ENCODE results near the gene ZNF93. TPM values are rescaled to one million over a fixed set of nuclear protein-coding genes. Genes with fewer than 3 reads are reported as not detected.
A peak's percentile ranks its signal among the peaks of the same experiment; 100 is the strongest.
"Not testable (repeated sequence)": the region's sequence is repeated elsewhere in the genome, so short reads cannot be mapped to it uniquely, and the experiment has no call there.

Gene ZNF93
- total RNA-seq (11.0 TPM), polyA plus RNA-seq (4.6 TPM)
- long read RNA-seq, donor 1, result 0 reads
- long read RNA-seq, donor 2, transcript ZNF93-201 (4 exons, 2,648 nt), result major isoform, 6 of 15 reads
- long read RNA-seq, donor 2, partial matches to known transcripts, result 9 of 15 reads
- long read RNA-seq, donor 2, other reads (novel, unspliced or antisense), result 0 of 15 reads
- long read RNA-seq, donor 3, transcript ZNF93-201 (4 exons, 2,648 nt), result major isoform, 5 of 6 reads
- long read RNA-seq, donor 3, partial matches to known transcripts, result 0 of 6 reads
- long read RNA-seq, donor 3, other reads (novel, unspliced or antisense), result 0 of 6 reads
- long read RNA-seq, donor 4, partial matches to known transcripts, result 0 of 1 reads
- long read RNA-seq, donor 4, other reads (novel, unspliced or antisense), result 0 of 1 reads
- long read RNA-seq, donor 5, transcript ZNF93-201 (4 exons, 2,648 nt), result major isoform, 6 of 6 reads
- long read RNA-seq, donor 5, partial matches to known transcripts, result 0 of 6 reads
- long read RNA-seq, donor 5, other reads (novel, unspliced or antisense), result 0 of 6 reads
- long read RNA-seq, donor 6, transcript ZNF93-201 (4 exons, 2,648 nt), result major isoform, 9 of 9 reads
- long read RNA-seq, donor 6, partial matches to known transcripts, result 0 of 9 reads
- long read RNA-seq, donor 6, other reads (novel, unspliced or antisense), result 0 of 9 reads
- long read RNA-seq, donor 7, transcript ZNF93-201 (4 exons, 2,648 nt), result major isoform, 7 of 7 reads
- long read RNA-seq, donor 7, partial matches to known transcripts, result 0 of 7 reads
- long read RNA-seq, donor 7, other reads (novel, unspliced or antisense), result 0 of 7 reads
- long read RNA-seq, donor 8, partial matches to known transcripts, result 0 of 1 reads
- long read RNA-seq, donor 8, other reads (novel, unspliced or antisense), result 0 of 1 reads
- long read RNA-seq, donor 9, partial matches to known transcripts, result 0 of 1 reads
- long read RNA-seq, donor 9, other reads (novel, unspliced or antisense), result 0 of 1 reads
- long read RNA-seq, donor 10, partial matches to known transcripts, result 0 of 4 reads
- long read RNA-seq, donor 10, other reads (novel, unspliced or antisense), result 0 of 4 reads

DNA sequence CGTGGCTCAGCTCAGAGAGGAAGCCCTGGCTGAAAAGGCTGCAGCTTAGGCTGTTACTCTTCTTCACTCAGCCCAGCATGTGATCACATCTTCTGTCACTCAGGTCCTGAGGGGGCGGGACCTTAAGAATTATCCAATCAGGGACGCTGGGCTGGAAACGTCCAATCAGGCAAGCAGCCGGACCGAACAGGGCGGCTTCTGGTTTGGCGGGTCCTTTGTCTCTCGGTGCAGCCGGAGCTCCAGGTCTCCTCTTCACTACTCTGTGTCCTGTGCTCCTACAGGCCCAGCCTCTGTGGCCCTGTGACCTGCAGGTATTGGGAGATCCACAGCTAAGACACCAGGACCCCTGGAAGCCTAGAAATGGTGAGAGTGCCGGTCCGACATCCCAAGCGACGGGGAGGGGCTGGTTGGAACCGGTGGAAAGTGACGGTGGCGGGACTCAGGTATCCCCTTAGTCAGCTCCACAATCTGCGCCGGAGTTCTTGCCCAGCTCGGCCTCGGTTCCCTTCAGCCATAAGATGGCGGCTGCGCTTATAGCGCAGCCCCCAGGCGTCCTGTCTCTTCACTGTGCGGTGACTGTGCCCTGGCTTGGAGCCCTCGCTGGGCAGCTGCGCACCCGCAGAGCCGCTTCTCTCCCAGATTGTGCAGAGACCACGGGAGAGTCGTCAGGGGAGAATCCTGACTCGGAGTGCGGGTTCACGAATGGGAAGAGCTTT lies at the start of gene ZNF93:
Gene ZNF93, plus strand, starts transcription at position 218 of the 716 bp plus-strand sequence. Its CDS starts 143 bp downstream, at position 361.
- H3K36me3 ChIP-seq (ENCODE audit: control insufficient read depth in 2 of 2, insufficient read depth in 2 of 2, low read length in 1 of 2), result peaks cover 0 to 6% of the 10 kb centered on the region in 2 donors
- H3K9me3 ChIP-seq (ENCODE audit: control insufficient read depth in 2 of 2, insufficient read depth in 1 of 2, low read length in 1 of 2), result peaks cover 4 to 31% of the 10 kb centered on the region in 2 donors
- peak within 1 kb of the TSS; percentile 81 to 92 for H3K27ac ChIP-seq (ENCODE audit: low read depth in 1 of 2, low read length in 1 of 2)
- H3K27me3 ChIP-seq (ENCODE audit: control insufficient read depth in 2 of 2, insufficient read depth in 1 of 2, low read length in 1 of 2), result no peaks in the 10 kb centered on the region
- peak; percentile 88 to 98 (median 93) for DNase-seq (ENCODE audit: low read depth in 6 of 9, low spot score in 9 of 9)
- WGBS, result under 1% methylated on average over 35 of the region's 35 CpGs
- peak within 1 kb of the TSS; percentile 71 to 80 for H3K4me3 ChIP-seq (ENCODE audit: low read length in 2 of 2)
- H3K4me1 ChIP-seq (ENCODE audit: control insufficient read depth in 2 of 2, insufficient read depth in 2 of 2, low read length in 2 of 2), result peaks cover 3 to 8% of the 10 kb centered on the region in 2 donors

DNA sequence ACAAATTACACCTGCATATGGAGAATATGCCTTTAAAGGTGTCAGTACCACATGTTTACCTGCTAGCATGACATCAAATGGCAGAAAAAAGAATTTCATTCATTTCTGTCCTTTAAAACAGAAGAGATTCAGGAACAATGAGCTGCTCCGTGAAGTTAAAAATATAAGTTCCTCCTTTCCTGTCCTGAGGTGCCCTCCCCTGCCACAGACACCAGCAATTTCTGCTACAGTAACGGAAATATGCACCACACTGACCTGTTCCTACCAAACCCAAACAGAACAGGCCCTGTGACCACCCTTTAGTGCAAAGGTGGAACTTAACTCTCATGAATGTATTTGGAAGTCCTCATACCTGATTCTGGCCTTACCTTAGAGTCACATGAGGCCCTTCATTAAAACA lies 49.0 kb upstream of the ZNF93 start:
- not testable (repeated sequence) for H3K4me1 ChIP-seq (ENCODE audit: control insufficient read depth in 2 of 2, insufficient read depth in 2 of 2, low read length in 2 of 2); H3K27me3 ChIP-seq (ENCODE audit: control insufficient read depth in 2 of 2, insufficient read depth in 1 of 2, low read length in 1 of 2); H3K36me3 ChIP-seq (ENCODE audit: control insufficient read depth in 2 of 2, insufficient read depth in 2 of 2, low read length in 1 of 2); DNase-seq (ENCODE audit: low read depth in 6 of 9, low spot score in 9 of 9); H3K27ac ChIP-seq (ENCODE audit: low read depth in 1 of 2, low read length in 1 of 2); H3K4me3 ChIP-seq (ENCODE audit: low read length in 2 of 2)
- 52% methylated on average over 2 of the region's 2 CpGs for WGBS
- peaks cover 0 to 14% of the 10 kb centered on the region in 2 donors for H3K9me3 ChIP-seq (ENCODE audit: control insufficient read depth in 2 of 2, insufficient read depth in 1 of 2, low read length in 1 of 2)

DNA sequence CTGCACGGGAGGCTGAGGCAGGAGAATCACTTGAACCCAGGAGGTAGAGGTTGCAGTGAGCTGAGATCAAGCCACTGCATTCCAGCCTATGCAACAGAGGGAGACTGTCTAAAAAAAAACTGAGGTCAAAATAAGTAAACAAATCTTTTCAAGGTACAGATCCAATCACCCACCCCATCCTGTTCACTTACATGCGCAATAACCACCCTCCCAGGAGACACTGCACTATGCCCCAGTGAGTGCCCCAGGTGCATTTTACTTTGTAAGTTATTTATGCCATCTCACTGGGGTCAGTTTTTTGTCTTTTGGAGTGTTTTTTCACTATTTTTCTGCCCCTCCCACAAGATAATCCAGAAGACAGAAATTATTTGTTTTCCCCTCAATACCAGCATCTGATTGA lies 42.0 kb upstream of the ZNF93 start:
- Histone ChIP-seq H3K36me3 (ENCODE audit: control insufficient read depth in 2 of 2, insufficient read depth in 2 of 2, low read length in 1 of 2) (no peaks in the 10 kb centered on the region), H3K4me3 (ENCODE audit: low read length in 2 of 2) (no peak overlapping the region), H3K27me3 (ENCODE audit: control insufficient read depth in 2 of 2, insufficient read depth in 1 of 2, low read length in 1 of 2) (no peaks in the 10 kb centered on the region), H3K4me1 (ENCODE audit: control insufficient read depth in 2 of 2, insufficient read depth in 2 of 2, low read length in 2 of 2) (no peaks in the 10 kb centered on the region), H3K9me3 (ENCODE audit: control insufficient read depth in 2 of 2, insufficient read depth in 1 of 2, low read length in 1 of 2) (peaks cover 2 to 16% of the 10 kb centered on the region in 2 donors), H3K27ac (ENCODE audit: low read depth in 1 of 2, low read length in 1 of 2) (no peak overlapping the region)
- WGBS, result 99% methylated on average over 2 of the region's 2 CpGs
- no peak for DNase-seq (ENCODE audit: low read depth in 6 of 9, low spot score in 9 of 9)

DNA sequence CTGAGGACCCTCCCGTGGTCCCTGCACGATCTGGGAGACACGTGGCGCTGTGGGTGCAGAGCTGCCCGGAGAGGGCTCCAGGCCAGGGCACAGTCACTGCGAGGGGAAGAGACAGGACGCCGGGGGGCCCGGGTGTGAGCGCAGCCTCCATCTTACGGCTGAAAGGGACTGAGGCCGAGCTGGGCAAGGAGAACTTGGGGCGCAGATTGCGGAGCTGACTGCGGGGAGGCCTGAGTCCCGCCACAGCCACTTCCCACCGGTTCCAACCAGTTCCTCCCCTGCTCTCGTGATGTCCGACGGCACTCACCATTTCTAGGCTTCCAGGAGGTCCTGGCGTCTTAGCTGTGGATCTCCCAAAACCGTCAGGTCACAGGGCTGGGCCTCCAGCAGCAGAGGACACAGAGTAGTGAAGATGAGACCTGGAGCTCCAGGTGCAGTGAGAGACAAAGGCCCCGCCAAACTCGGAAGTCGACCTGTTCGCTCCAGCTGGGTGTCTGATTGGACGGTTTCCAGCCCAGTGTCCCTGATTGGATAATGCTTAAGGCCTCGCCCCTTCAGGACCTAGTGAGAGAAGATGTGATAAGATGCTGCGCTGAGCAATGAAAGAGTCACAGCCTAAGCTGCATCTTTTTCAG lies 39.9 kb upstream of the ZNF93 start:
- peaks cover 2 to 19% of the 10 kb centered on the region in 2 donors for H3K9me3 ChIP-seq (ENCODE audit: control insufficient read depth in 2 of 2, insufficient read depth in 1 of 2, low read length in 1 of 2)
- peak; percentile 9 to 76 (median 56) for DNase-seq (ENCODE audit: low read depth in 6 of 9, low spot score in 9 of 9)
- WGBS, result 19% methylated on average over 29 of the region's 29 CpGs
- no peaks in the 10 kb centered on the region for H3K36me3 ChIP-seq (ENCODE audit: control insufficient read depth in 2 of 2, insufficient read depth in 2 of 2, low read length in 1 of 2)
- no peak overlapping the region for H3K27ac ChIP-seq (ENCODE audit: low read depth in 1 of 2, low read length in 1 of 2)
- H3K4me3 ChIP-seq (ENCODE audit: low read length in 2 of 2), result peak overlapping the region; percentile 27 to 29
- H3K27me3 ChIP-seq (ENCODE audit: control insufficient read depth in 2 of 2, insufficient read depth in 1 of 2, low read length in 1 of 2), result no peaks in the 10 kb centered on the region
- no peaks in the 10 kb centered on the region for H3K4me1 ChIP-seq (ENCODE audit: control insufficient read depth in 2 of 2, insufficient read depth in 2 of 2, low read length in 2 of 2)

DNA sequence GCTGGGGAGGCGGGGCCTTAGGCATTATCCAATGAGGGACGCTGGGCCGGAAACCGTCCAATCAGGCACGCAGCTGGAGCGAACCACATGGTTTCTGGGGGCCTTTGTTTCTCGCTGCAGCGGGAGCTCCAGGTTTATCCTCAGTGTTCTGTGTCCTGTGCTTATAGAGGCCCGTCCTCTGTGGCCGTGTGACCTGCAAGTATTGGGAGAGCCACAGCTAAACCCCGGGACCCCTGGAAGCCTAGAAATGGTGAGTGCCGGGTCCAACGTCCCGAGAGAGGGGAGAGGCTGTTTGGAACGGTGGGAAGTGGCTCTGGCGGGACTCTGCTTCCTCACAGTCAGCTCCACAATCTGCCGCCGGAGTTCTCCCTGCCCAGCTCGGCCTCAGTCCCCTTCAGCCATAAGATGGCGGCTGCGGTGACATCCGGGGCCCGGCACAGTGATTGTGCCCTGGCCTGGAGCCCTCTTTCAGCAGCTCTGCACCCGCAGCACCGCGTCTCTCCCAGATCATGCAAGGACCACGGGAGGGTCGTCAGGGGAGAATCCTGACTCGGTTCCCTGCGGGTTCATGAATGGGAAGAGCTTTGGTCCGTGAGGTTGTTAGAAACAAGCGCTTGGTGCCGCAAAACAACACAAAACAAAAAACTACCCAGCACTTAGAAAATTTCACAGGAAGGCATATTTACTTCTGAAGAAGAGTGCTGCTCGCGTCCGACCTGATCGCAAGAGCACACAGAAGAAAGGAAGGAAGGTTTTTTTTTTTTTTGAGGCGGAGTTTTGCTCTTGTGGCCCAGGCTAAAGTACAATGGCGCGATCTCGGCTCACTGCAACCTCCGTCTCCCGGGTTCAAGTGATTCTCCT lies 34.8 kb upstream of the ZNF93 start, which contains the start of gene ZNF253:
Gene ZNF253, plus strand, starts transcription at position 133 of the 861 bp plus-strand sequence. Its CDS starts 115 bp downstream, at position 248.
- peak within 1 kb of the TSS; percentile 98 to 99 for H3K27ac ChIP-seq (ENCODE audit: low read depth in 1 of 2, low read length in 1 of 2)
- under 1% methylated on average over 43 of the region's 43 CpGs for WGBS
- peak within 1 kb of the TSS; percentile 64 to 89 for H3K4me3 ChIP-seq (ENCODE audit: low read length in 2 of 2)
- DNase-seq (ENCODE audit: low read depth in 6 of 9, low spot score in 9 of 9), result peak; percentile 88 to 98 (median 93)
- H3K36me3 ChIP-seq (ENCODE audit: control insufficient read depth in 2 of 2, insufficient read depth in 2 of 2, low read length in 1 of 2), result no peaks in the 10 kb centered on the region
- peaks cover 2 to 3% of the 10 kb centered on the region in 2 donors for H3K4me1 ChIP-seq (ENCODE audit: control insufficient read depth in 2 of 2, insufficient read depth in 2 of 2, low read length in 2 of 2)
- H3K27me3 ChIP-seq (ENCODE audit: control insufficient read depth in 2 of 2, insufficient read depth in 1 of 2, low read length in 1 of 2), result no peaks in the 10 kb centered on the region
- H3K9me3 ChIP-seq (ENCODE audit: control insufficient read depth in 2 of 2, insufficient read depth in 1 of 2, low read length in 1 of 2), result peaks cover under 1 to 12% of the 10 kb centered on the region in 2 donors

DNA sequence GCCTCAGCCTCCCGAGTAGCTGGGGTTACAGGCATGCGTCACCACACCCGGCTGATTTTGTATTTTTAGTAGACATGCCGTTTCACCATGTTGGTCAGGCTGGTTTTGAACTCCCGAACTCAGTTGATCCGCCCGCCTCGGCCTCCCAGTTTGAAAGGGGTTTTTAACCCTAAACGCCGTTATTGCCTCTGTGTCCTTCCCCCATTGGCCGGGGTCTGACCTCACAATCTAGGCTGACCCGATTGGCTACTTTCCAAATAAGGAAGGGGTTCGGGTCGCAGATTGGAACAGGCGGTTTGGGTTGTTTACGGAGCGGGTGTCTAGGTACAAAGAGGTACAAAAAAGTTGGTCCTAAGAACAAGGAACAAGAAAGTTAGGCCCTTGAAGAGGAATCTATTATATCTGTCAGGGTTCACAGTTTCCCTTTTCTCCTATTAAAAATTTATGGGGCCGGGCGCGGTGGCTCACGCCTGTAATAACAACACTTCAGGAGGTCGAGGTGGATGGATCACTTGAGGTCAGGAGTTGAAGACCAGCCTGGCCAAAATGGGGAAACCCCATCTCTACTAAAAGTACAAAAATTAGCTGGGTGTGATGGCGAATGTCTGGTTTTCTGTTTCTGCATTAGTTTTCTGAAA lies 34.0 kb upstream of the ZNF93 start:
- Histone ChIP-seq H3K27ac (ENCODE audit: low read depth in 1 of 2, low read length in 1 of 2) (peak overlapping the region; percentile 98 to 99), H3K36me3 (ENCODE audit: control insufficient read depth in 2 of 2, insufficient read depth in 2 of 2, low read length in 1 of 2) (no peaks in the 10 kb centered on the region), H3K27me3 (ENCODE audit: control insufficient read depth in 2 of 2, insufficient read depth in 1 of 2, low read length in 1 of 2) (no peaks in the 10 kb centered on the region), H3K9me3 (ENCODE audit: control insufficient read depth in 2 of 2, insufficient read depth in 1 of 2, low read length in 1 of 2) (peaks cover 0 to 9% of the 10 kb centered on the region in 2 donors), H3K4me1 (ENCODE audit: control insufficient read depth in 2 of 2, insufficient read depth in 2 of 2, low read length in 2 of 2) (peaks cover 2 to 3% of the 10 kb centered on the region in 2 donors), H3K4me3 (ENCODE audit: low read length in 2 of 2) (peak overlapping the region; percentile 64 to 89)
- 11% methylated on average over 23 of the region's 23 CpGs for WGBS
- peak; percentile 3 to 53 (median 16) for DNase-seq (ENCODE audit: low read depth in 6 of 9, low spot score in 9 of 9)

DNA sequence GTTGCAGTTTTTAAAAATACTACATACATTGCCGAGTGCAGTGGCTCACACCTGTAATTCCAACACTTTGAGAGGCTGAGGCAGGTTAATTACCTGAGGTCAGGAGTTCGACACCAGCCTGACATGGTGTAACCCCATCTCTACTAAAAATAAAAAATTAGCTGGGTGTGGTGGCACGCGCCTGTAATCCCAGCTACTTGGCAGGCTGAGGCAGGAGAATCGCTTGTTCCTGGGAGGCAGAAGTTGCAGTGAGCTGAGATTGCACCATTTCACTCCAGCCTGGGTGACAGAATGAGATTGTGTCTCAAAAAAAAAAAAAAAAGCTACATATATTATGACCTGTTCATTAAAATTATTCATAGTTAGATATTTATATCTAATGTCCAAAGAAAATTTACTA lies 30.7 kb upstream of the ZNF93 start:
- peaks cover 5 to 19% of the 10 kb centered on the region in 2 donors for H3K9me3 ChIP-seq (ENCODE audit: control insufficient read depth in 2 of 2, insufficient read depth in 1 of 2, low read length in 1 of 2)
- WGBS, result 97% methylated on average over 5 of the region's 5 CpGs
- not testable (repeated sequence) for H3K4me1 ChIP-seq (ENCODE audit: control insufficient read depth in 2 of 2, insufficient read depth in 2 of 2, low read length in 2 of 2)

More for the DNA sequence above, 30.7 kb upstream of the ZNF93 start:
- H3K27me3 ChIP-seq (ENCODE audit: control insufficient read depth in 2 of 2, insufficient read depth in 1 of 2, low read length in 1 of 2); H3K36me3 ChIP-seq (ENCODE audit: control insufficient read depth in 2 of 2, insufficient read depth in 2 of 2, low read length in 1 of 2); H3K27ac ChIP-seq (ENCODE audit: low read depth in 1 of 2, low read length in 1 of 2); DNase-seq (ENCODE audit: low read depth in 6 of 9, low spot score in 9 of 9); H3K4me3 ChIP-seq (ENCODE audit: low read length in 2 of 2): not testable (repeated sequence)
